BLaER1 (cell line): ENCODE results near the gene C2orf78.
"Not testable (repeated sequence)": the region's sequence is repeated elsewhere in the genome, so short reads cannot be mapped to it uniquely, and the experiment has no call there.

ENCODE experiments used
- H3K27ac ChIP-seq: shearing (Covaris generic); formaldehyde crosslinking; 2 replicates; pipeline ENCODE4 v1.8.1; 2022
- H3K27me3 ChIP-seq: shearing (Covaris generic); formaldehyde crosslinking; 2 replicates; pipeline ENCODE4 v1.8.1; 2022
- H3K36me3 ChIP-seq: shearing (Covaris generic); formaldehyde crosslinking; 2 replicates; pipeline ENCODE4 v1.8.1; 2022
- H3K4me1 ChIP-seq: shearing (Covaris generic); formaldehyde crosslinking; 2 replicates; pipeline ENCODE4 v1.8.1; 2022
- H3K4me2 ChIP-seq: shearing (Covaris generic); formaldehyde crosslinking; 2 replicates; pipeline ENCODE4 v1.8.1; 2022
- H3K4me3 ChIP-seq: shearing (Covaris generic); formaldehyde crosslinking; 2 replicates; pipeline ENCODE4 v1.8.1; 2022
- H3K9ac ChIP-seq: shearing (Covaris generic); formaldehyde crosslinking; 2 replicates; pipeline ENCODE4 v1.8.1; 2022
- H3K9me3 ChIP-seq: shearing (Covaris generic); formaldehyde crosslinking; 2 replicates; pipeline ENCODE4 v1.8.1; 2022
- H4K20me1 ChIP-seq: shearing (Covaris generic); formaldehyde crosslinking; 2 replicates; pipeline ENCODE4 v1.8.1; 2022
- Cebpa-rat ChIP-seq: shearing (Covaris generic); IDR thresholded peaks from 2 replicates; pipeline ENCODE4 v1.8.1; 2022

C2orf78 gene

GRCh38 chr2:73783883-73784282, at the start of gene C2orf78:
C2orf78 (plus strand) TSS chr2:73784183; CDS start chr2:73784310, 127 bp downstream.
- H3K4me2 ChIP-seq, H3K27ac ChIP-seq: not testable (repeated sequence)

GRCh38 chr2:73736378-73736777, 47.6 kb upstream of the C2orf78 start:
- Histone ChIP-seq H4K20me1 (no peaks in the 10 kb centered on the region), H3K36me3 (peaks cover 41% of the 10 kb centered on the region), H3K27me3 (no peaks in the 10 kb centered on the region), H3K4me1 (peaks cover 17% of the 10 kb centered on the region), H3K9me3 (no peaks in the 10 kb centered on the region), H3K27ac (peak overlapping the region; percentile 83), H3K9ac (peak overlapping the region; percentile 82), H3K4me2 (peak overlapping the region; percentile 83), H3K4me3 (peak overlapping the region; percentile 81)
- TF ChIP-seq Cebpa-rat: no peak

More at GRCh38 chr2:73783883-73784282, at the start of gene C2orf78:
- H3K36me3 ChIP-seq, H3K4me3 ChIP-seq, H3K9me3 ChIP-seq, H4K20me1 ChIP-seq, H3K9ac ChIP-seq, H3K4me1 ChIP-seq, H3K27me3 ChIP-seq: not testable (repeated sequence)

GRCh38 chr2:73736855-73737779, 46.9 kb upstream of the C2orf78 start, which contains the start of gene TPRKB:
TPRKB (minus strand) TSS chr2:73737345; CDS start chr2:73734569, 2,776 bp downstream.
- H3K36me3 ChIP-seq: peaks cover 41% of the 10 kb centered on the region

GRCh38 chr2:73739101-73739500, 44.9 kb upstream of the C2orf78 start:
- no peak overlapping the region for H3K4me2 ChIP-seq
- H3K4me3 ChIP-seq: no peak overlapping the region
- no peaks in the 10 kb centered on the region for H3K9me3 ChIP-seq
- peaks cover 17% of the 10 kb centered on the region for H3K4me1 ChIP-seq
- peaks cover 31% of the 10 kb centered on the region for H3K36me3 ChIP-seq
- TF ChIP-seq Cebpa-rat: no peak
- H3K9ac ChIP-seq: no peak overlapping the region
- no peaks in the 10 kb centered on the region for H4K20me1 ChIP-seq
- no peak overlapping the region for H3K27ac ChIP-seq
- no peaks in the 10 kb centered on the region for H3K27me3 ChIP-seq

More at GRCh38 chr2:73736855-73737779, 46.9 kb upstream of the C2orf78 start, which contains the start of gene TPRKB:
- H4K20me1 ChIP-seq: no peaks in the 10 kb centered on the region
- H3K27me3 ChIP-seq: no peaks in the 10 kb centered on the region
- peak within 1 kb of the TSS; percentile 81 for H3K4me3 ChIP-seq
- H3K27ac ChIP-seq: peak within 1 kb of the TSS; percentile 83
- H3K9ac ChIP-seq: peak within 1 kb of the TSS; percentile 82
- no peak for TF ChIP-seq Cebpa-rat
- peak within 1 kb of the TSS; percentile 83 for H3K4me2 ChIP-seq
- H3K4me1 ChIP-seq: peaks cover 17% of the 10 kb centered on the region
- no peaks in the 10 kb centered on the region for H3K9me3 ChIP-seq

GRCh38 chr2:73740767-73741166, 43.2 kb upstream of the C2orf78 start:
- H3K4me1 ChIP-seq: peaks cover 15% of the 10 kb centered on the region
- no peak overlapping the region for H3K4me2 ChIP-seq
- no peaks in the 10 kb centered on the region for H3K27me3 ChIP-seq
- H3K9me3 ChIP-seq: peaks cover 6% of the 10 kb centered on the region; the same call in 1 of the 2 replicates
- peaks cover 35% of the 10 kb centered on the region for H3K36me3 ChIP-seq
- TF ChIP-seq Cebpa-rat: no peak
- H3K9ac ChIP-seq: no peak overlapping the region
- no peak overlapping the region for H3K4me3 ChIP-seq
- H3K27ac ChIP-seq: no peak overlapping the region
- H4K20me1 ChIP-seq: no peaks in the 10 kb centered on the region

- H3K27ac ChIP-seq: no peak overlapping the region
- H3K36me3 ChIP-seq: peaks cover 74% of the 10 kb centered on the region
- no peaks in the 10 kb centered on the region for H4K20me1 ChIP-seq
- no peak overlapping the region for H3K4me3 ChIP-seq
- H3K9me3 ChIP-seq: peaks cover 11% of the 10 kb centered on the region
- H3K9ac ChIP-seq: no peak overlapping the region
- TF ChIP-seq Cebpa-rat: no peak
- no peaks in the 10 kb centered on the region for H3K4me1 ChIP-seq
- H3K27me3 ChIP-seq: no peaks in the 10 kb centered on the region
- no peak overlapping the region for H3K4me2 ChIP-seq
These were observed 37.7 kb upstream of the C2orf78 start for GRCh38 chr2:73746015-73746876.

GRCh38 chr2:73746877-73747208, 37.1 kb upstream of the C2orf78 start:
- Histone ChIP-seq H3K4me2 (no peak overlapping the region), H3K4me3 (no peak overlapping the region), H3K27me3 (no peaks in the 10 kb centered on the region), H3K9ac (no peak overlapping the region), H3K9me3 (peaks cover 11% of the 10 kb centered on the region), H3K4me1 (no peaks in the 10 kb centered on the region), H4K20me1 (no peaks in the 10 kb centered on the region), H3K27ac (no peak overlapping the region), H3K36me3 (peaks cover 72% of the 10 kb centered on the region)
- no peak for TF ChIP-seq Cebpa-rat

GRCh38 chr2:73749314-73749713, 34.7 kb upstream of the C2orf78 start:
- TF ChIP-seq Cebpa-rat: no peak
- H3K9me3 ChIP-seq: peaks cover 15% of the 10 kb centered on the region
- no peaks in the 10 kb centered on the region for H3K27me3 ChIP-seq
- H3K4me1 ChIP-seq: no peaks in the 10 kb centered on the region
- peaks cover 82% of the 10 kb centered on the region for H3K36me3 ChIP-seq
- H3K9ac ChIP-seq: no peak overlapping the region
- no peak overlapping the region for H3K4me2 ChIP-seq
- H3K4me3 ChIP-seq: no peak overlapping the region
- no peaks in the 10 kb centered on the region for H4K20me1 ChIP-seq
- H3K27ac ChIP-seq: no peak overlapping the region

GRCh38 chr2:73754332-73754731, 29.7 kb upstream of the C2orf78 start:
- Histone ChIP-seq H3K36me3 (peaks cover 94% of the 10 kb centered on the region), H3K9me3 (peaks cover 27% of the 10 kb centered on the region)
- H3K4me2 ChIP-seq, H3K27me3 ChIP-seq, H4K20me1 ChIP-seq, H3K4me3 ChIP-seq, H3K9ac ChIP-seq, H3K27ac ChIP-seq, H3K4me1 ChIP-seq: not testable (repeated sequence)
